CD4-positive, alpha-beta T cell (primary cell): Measurements from ENCODE around the gene SAP30BP. TPM values are rescaled to one million over a fixed set of nuclear protein-coding genes. Genes with fewer than 3 reads are reported as not detected.

Experiments used
- ATAC-seq: fragments of 200-7000 bp; cut with Tn5 transposase; one replicate; pipeline ENCODE4 v1.10.0; 2022; ENCODE audit warnings: mild to moderate bottlenecking; ENCODE audit not compliant: poor library complexity
- CTCF ChIA-PET: fragments of 350-600 bp; sonication (Branson Sonifier 250); formaldehyde crosslinking; loops from one replicate; lab custom pipeline; 2021; ENCODE audit warnings: antibody characterized with exemption, inconsistent platforms; lab: Charles Lee
- POLR2A ChIA-PET: fragments of 350-600 bp; sonication (Branson Sonifier 250); formaldehyde crosslinking; loops from one replicate; lab custom pipeline; 2021; ENCODE audit warnings: antibody characterized with exemption, inconsistent platforms; lab: Charles Lee
- DNase-seq, 14 experiments: peaks; one replicate each; pipeline ENCODE4 v3.0.0-alpha.2; 2013 to 2020; ENCODE audit warnings: mixed read lengths in 2 of 14
- H3K27ac ChIP-seq, 2 donors: one replicate each; pipeline versions ENCODE4 v1.5.1 to v1.7.0; 2013; ENCODE audit warnings: low read length in 2 of 2, low read depth in 1 of 2, mild to moderate bottlenecking in 1 of 2
- H3K27me3 ChIP-seq, 2 experiments: 1 replicate in 1 of 2; 2 replicates in 1 of 2; pipeline versions ENCODE4 v1.6.1 to v1.7.0; 2013; ENCODE audit warnings: low read length in 2 of 2, control low read depth in 1 of 2, mild to moderate bottlenecking in 1 of 2, moderate library complexity in 1 of 2; ENCODE audit not compliant: insufficient read depth in 2 of 2, control insufficient read depth in 1 of 2
- H3K36me3 ChIP-seq: one replicate; pipeline ENCODE4 v1.6.1; 2013; ENCODE audit warnings: low read length, control low read depth; ENCODE audit not compliant: insufficient read depth
- H3K4me1 ChIP-seq: one replicate; pipeline ENCODE4 v1.6.1; 2013; ENCODE audit warnings: low read length, control low read depth; ENCODE audit not compliant: insufficient read depth
- H3K4me3 ChIP-seq: one replicate; pipeline ENCODE4 v1.5.1; 2013; ENCODE audit warnings: mild to moderate bottlenecking, low read length, moderate library complexity
- H3K9me3 ChIP-seq, 2 experiments: 1 replicate in 1 of 2; 2 replicates in 1 of 2; pipeline versions ENCODE4 v1.6.1 to v1.7.0; 2013; ENCODE audit warnings: low read length in 2 of 2, mild to moderate bottlenecking in 2 of 2, control low read depth in 1 of 2, moderate library complexity in 1 of 2; ENCODE audit not compliant: control insufficient read depth in 1 of 2, insufficient read depth in 1 of 2
- H3K27ac Mint-ChIP-seq: one replicate; pipeline ENCODE4 v1.8.0; 2020; ENCODE audit warnings: mixed read lengths
- H3K27me3 Mint-ChIP-seq: one replicate; pipeline ENCODE4 v1.8.0; 2021; ENCODE audit warnings: mixed read lengths
- H3K36me3 Mint-ChIP-seq: one replicate; pipeline ENCODE4 v1.8.0; 2021; ENCODE audit warnings: low read depth, mixed read lengths
- H3K4me1 Mint-ChIP-seq: one replicate; pipeline ENCODE4 v1.8.0; 2021; ENCODE audit warnings: low read depth, mixed read lengths
- H3K4me3 Mint-ChIP-seq: one replicate; pipeline ENCODE4 v1.8.0; 2020; ENCODE audit warnings: mild to moderate bottlenecking, mixed read lengths
- H3K9me3 Mint-ChIP-seq: one replicate; pipeline ENCODE4 v1.8.0; 2020; ENCODE audit warnings: mixed read lengths
- CTCF ChIP-seq: fragments of 200-600 bp; IDR thresholded peaks from one replicate; pipeline ENCODE4 v1.8.0; 2022; ENCODE audit warnings: antibody characterized with exemption, mild to moderate bottlenecking
- intact Hi-C, 2 experiments: fragments of 100-400 bp; cut with DNase I in 1 of 2; cut with micrococcal nuclease in 1 of 2; formaldehyde crosslinking; loops; one replicate each; pipeline versions ENCODE4 v1.15.1 to v1.9.0; 2023 to 2025; cut with DNase I, micrococcal nuclease
- total RNA-seq, 174 experiments: library from RNA in 2 of 174; stranded (reverse) in 2 of 174; gene quantifications; one replicate each; pipeline ENCODE4 v1.2.3 and lab custom pipeline; 2021 to 2026

The SAP30BP gene
- total RNA-seq, 2 experiments from 2014 or later, result 209 to 227 TPM

GRCh38 chr17:75639327-75639726, 27.8 kb upstream of the SAP30BP start:
- H3K27me3 ChIP-seq, result no peaks in the 10 kb centered on the region
- intact Hi-C loops, result no loop called here
- DNase-seq (no peak), ATAC-seq (no peak)
- Mint-ChIP-seq H3K9me3 (no peaks in the 10 kb centered on the region), H3K27me3 (no peaks in the 10 kb centered on the region), H3K36me3 (no peaks in the 10 kb centered on the region), H3K27ac (no peak overlapping the region), H3K4me1 (no peaks in the 10 kb centered on the region), H3K4me3 (no peak overlapping the region)
- H3K4me1 ChIP-seq, result no peaks in the 10 kb centered on the region
- H3K27ac ChIP-seq, result no peak overlapping the region
- ChIA-PET CTCF (no interaction called here), POLR2A (no interaction called here)
- H3K4me3 ChIP-seq, result no peak overlapping the region
- no peaks in the 10 kb centered on the region for H3K9me3 ChIP-seq
- peaks cover 11% of the 10 kb centered on the region for H3K36me3 ChIP-seq
- no peak for TF ChIP-seq CTCF

GRCh38 chr17:75639771-75640555, 27.2 kb upstream of the SAP30BP start:
- no peaks in the 10 kb centered on the region for H3K9me3 ChIP-seq
- H3K4me1 ChIP-seq, result no peaks in the 10 kb centered on the region
- ChIA-PET CTCF (interaction anchor here (1.4 kb wide), 1 partner anchor 113 kb away, joined by 3 read pairs; no protein-coding TSS in a partner anchor), POLR2A (no interaction called here)
- no peaks in the 10 kb centered on the region for H3K9me3 Mint-ChIP-seq
- H3K27ac ChIP-seq, result no peak overlapping the region
- no peak for DNase-seq
- ATAC-seq, result no peak
- H3K27ac Mint-ChIP-seq, result no peak overlapping the region
- H3K4me1 Mint-ChIP-seq, result no peaks in the 10 kb centered on the region
- H3K4me3 ChIP-seq, result no peak overlapping the region
- H3K36me3 ChIP-seq, result peaks cover 11% of the 10 kb centered on the region
- no peaks in the 10 kb centered on the region for H3K27me3 ChIP-seq
- H3K36me3 Mint-ChIP-seq, result no peaks in the 10 kb centered on the region
- H3K4me3 Mint-ChIP-seq, result no peak overlapping the region
- H3K27me3 Mint-ChIP-seq, result no peaks in the 10 kb centered on the region
- intact Hi-C loops, result no loop called here
- no peak for TF ChIP-seq CTCF

DNA sequence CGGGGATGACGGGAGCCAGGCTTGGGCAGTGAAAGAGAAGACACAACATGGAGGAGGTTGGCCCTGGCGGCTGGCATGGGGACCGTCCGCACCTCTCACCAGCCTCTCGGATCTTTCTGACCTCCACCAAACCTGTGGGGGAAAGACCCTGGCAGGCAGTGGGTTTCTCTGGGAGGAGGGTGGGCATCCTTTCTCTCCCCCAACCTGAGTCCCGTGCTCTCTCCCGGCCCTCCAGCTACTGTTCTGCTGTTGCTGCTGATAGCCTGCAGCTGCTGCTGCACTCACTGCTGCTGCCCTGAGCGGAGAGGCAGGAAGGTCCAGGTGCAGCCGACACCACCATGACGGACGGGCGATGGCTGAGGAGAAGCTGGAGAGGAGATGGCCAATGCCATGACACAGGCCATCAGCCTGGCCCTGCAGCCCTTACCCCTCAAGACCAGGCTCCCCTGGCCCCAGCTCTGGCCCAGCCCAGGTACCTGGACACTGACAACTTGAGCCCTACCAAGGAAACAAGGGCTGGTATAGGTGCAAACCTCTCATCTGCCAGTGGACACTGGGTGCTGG, 26.5 kb upstream of the SAP30BP start:
- H3K4me1 ChIP-seq, result no peaks in the 10 kb centered on the region
- no peak for ATAC-seq
- H3K36me3 Mint-ChIP-seq, result no peaks in the 10 kb centered on the region
- no peak for TF ChIP-seq CTCF
- H3K27me3 ChIP-seq, result no peaks in the 10 kb centered on the region
- intact Hi-C loops, result no loop called here
- DNase-seq, result no peak
- no peak overlapping the region for H3K4me3 Mint-ChIP-seq
- ChIA-PET CTCF (interaction anchor here (0.9 to 1.4 kb wide), 2 partner anchors 8 to 113 kb away, joined by 3 to 5 read pairs; no protein-coding TSS in a partner anchor), POLR2A (interaction anchor here (1.4 kb wide), 1 partner anchor 7 kb away, joined by 3 read pairs; the partner anchor contains the start of gene SMIM5)
- no peaks in the 10 kb centered on the region for H3K27me3 Mint-ChIP-seq
- H3K9me3 Mint-ChIP-seq, result no peaks in the 10 kb centered on the region
- H3K27ac Mint-ChIP-seq, result no peak overlapping the region
- no peaks in the 10 kb centered on the region for H3K9me3 ChIP-seq
- H3K4me3 ChIP-seq, result no peak overlapping the region
- H3K4me1 Mint-ChIP-seq, result no peaks in the 10 kb centered on the region
- peaks cover 11% of the 10 kb centered on the region for H3K36me3 ChIP-seq
- H3K27ac ChIP-seq, result no peak overlapping the region
